Measurements from ENCODE around the gene FUT2.

DNA sequence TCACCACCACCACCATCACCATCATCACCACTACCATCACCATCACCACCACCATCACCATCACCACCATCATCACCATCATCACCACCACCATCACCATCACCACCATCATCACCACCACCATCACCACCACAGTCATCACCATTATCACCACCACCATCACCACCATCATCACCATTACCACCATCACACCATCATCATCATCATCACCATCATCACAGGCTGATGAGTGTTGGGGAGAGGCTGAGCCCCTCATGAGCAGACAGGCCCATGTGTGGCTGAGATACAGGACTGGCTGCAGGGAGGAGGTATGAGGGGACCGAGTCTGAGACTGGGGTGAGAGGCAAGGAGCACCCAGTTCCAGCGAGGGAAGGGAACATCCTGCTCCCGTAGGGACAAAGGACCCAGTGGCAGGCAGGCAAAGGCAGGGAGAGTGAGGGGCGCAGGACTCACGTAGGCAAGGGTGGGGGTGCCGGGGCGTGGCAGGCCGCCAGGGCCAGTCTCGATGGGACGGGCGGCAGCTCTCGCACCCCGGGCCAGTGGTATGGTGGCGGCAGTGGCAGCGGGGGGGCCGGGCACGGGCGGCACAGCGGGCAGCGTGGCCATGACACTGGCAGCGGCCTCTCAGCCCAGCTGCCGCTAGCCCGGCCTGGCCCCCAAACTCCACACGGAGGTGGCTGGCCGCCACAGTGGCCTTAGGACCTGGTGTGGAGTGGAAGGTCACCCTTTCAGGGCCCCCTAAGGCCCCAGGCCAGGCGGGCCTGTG lies 25.7 kb upstream of the FUT2 start:
- TF ChIP-seq, protein P1, sequence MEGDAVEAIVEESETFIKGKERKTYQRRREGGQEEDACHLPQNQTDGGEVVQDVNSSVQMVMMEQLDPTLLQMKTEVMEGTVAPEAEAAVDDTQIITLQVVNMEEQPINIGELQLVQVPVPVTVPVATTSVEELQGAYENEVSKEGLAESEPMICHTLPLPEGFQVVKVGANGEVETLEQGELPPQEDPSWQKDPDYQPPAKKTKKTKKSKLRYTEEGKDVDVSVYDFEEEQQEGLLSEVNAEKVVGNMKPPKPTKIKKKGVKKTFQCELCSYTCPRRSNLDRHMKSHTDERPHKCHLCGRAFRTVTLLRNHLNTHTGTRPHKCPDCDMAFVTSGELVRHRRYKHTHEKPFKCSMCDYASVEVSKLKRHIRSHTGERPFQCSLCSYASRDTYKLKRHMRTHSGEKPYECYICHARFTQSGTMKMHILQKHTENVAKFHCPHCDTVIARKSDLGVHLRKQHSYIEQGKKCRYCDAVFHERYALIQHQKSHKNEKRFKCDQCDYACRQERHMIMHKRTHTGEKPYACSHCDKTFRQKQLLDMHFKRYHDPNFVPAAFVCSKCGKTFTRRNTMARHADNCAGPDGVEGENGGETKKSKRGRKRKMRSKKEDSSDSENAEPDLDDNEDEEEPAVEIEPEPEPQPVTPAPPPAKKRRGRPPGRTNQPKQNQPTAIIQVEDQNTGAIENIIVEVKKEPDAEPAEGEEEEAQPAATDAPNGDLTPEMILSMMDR (IDR thresholded peaks at IDR 0.05 in 4 of 5, conservative IDR thresholded peaks at IDR 0.05 in 1 of 5) = no peak
- no peak for TF ChIP-seq POLR2A (IDR thresholded peaks at IDR 0.05)
